ENCODE measurements around the gene RPS6KL1. TPM values are rescaled to one million over a fixed set of nuclear protein-coding genes. Genes with fewer than 3 reads are reported as not detected.

Gene RPS6KL1
- total RNA-seq, 1 donor from 2014 or later = 10.8 TPM

DNA sequence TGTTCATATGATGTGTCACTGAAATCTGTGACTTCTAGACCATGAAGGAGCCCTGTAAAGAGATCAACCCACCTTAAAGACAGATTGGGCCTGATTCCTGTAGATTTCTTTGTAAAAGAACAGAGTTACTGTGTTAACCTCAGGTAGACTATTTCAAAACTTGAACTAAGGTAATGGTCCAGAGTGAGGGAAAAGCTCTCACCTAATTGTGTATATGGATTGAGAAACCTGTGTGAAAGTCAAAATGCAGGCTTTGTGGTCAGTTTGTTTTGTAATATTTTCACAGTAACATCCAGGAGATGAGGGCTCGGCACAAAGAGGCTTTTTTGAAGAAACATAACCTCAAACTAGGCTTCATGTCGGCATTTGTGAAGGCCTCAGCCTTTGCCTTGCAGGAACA lies 25.0 kb downstream of the RPS6KL1 start:
- Mint-ChIP-seq H3K27me3 (ENCODE audit: low read depth) (no peaks in the 10 kb centered on the region), H3K9me3 (no peaks in the 10 kb centered on the region), H3K27ac (no peak overlapping the region), H3K4me1 (ENCODE audit: low read depth) (peaks cover 5% of the 10 kb centered on the region), H3K4me3 (ENCODE audit: low read depth) (no peak overlapping the region), H3K36me3 (ENCODE audit: low read depth) (peaks cover 94% of the 10 kb centered on the region)
- no peak for DNase-seq (ENCODE audit: low spot score)
- intact Hi-C loops (cut with micrococcal nuclease) = no loop called here

- intact Hi-C loops (cut with micrococcal nuclease) = no loop called here
- Mint-ChIP-seq H3K4me3 (ENCODE audit: low read depth) (no peak overlapping the region), H3K9me3 (no peaks in the 10 kb centered on the region), H3K27me3 (ENCODE audit: low read depth) (no peaks in the 10 kb centered on the region), H3K27ac (no peak overlapping the region), H3K4me1 (ENCODE audit: low read depth) (peaks cover 5% of the 10 kb centered on the region), H3K36me3 (ENCODE audit: low read depth) (peaks cover 94% of the 10 kb centered on the region)
- no peak for DNase-seq (ENCODE audit: low spot score)
These were observed 25.4 kb downstream of the RPS6KL1 start for GRCh38 chr14:74897642-74898041.

DNA sequence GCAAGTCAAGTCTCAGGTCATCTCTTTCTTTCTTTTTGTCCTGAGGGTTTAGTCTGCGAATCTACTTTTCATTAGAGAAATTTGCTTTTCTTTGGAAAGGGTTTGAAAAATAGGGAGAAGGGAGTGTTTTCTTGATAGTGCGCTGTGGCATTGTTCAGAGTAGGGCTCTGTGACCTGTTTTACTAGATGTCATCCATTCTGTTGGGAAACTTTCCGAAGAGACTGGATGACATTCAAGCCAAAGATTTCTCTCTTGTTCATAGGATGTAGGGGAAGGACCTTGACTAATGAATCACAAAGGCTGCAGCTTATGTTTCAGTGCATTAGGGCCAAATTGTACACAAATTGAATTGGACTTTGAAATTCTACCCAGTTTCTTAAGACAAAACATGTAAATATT lies 26.7 kb downstream of the RPS6KL1 start:
- H3K36me3 Mint-ChIP-seq (ENCODE audit: low read depth) = peaks cover 94% of the 10 kb centered on the region
- H3K27me3 Mint-ChIP-seq (ENCODE audit: low read depth) = no peaks in the 10 kb centered on the region
- H3K4me1 Mint-ChIP-seq (ENCODE audit: low read depth) = peaks cover 5% of the 10 kb centered on the region
- H3K4me3 Mint-ChIP-seq (ENCODE audit: low read depth) = no peak overlapping the region
- no peak overlapping the region for H3K27ac Mint-ChIP-seq
- intact Hi-C loops (cut with micrococcal nuclease) = no loop called here
- H3K9me3 Mint-ChIP-seq = no peaks in the 10 kb centered on the region
- DNase-seq (ENCODE audit: low spot score) = no peak

DNA sequence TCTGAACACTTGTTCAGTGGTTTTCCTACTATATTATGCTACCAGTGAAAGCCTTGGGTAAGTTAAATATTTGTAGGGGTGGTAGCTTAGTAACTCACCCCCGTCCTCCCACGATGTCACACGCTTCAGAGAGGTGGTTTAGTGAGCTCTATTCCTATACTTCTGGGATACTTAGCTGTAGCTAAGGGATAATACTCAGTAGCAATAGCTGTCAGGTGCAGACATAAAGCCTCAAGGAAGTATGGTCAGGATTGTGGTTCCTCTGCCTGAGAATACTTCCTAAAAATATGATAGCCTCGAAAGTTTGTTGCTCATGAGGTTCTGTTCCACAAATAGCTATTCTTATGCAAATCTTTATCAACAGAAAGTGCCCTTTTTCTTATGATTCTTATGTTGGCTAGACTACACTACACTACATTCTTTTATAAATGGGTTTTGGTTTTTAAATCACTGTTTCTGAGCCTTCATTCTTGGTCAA lies 29.4 kb downstream of the RPS6KL1 start:
- Mint-ChIP-seq H3K36me3 (ENCODE audit: low read depth) (peaks cover 92% of the 10 kb centered on the region), H3K27ac (no peak overlapping the region), H3K9me3 (no peaks in the 10 kb centered on the region), H3K27me3 (ENCODE audit: low read depth) (no peaks in the 10 kb centered on the region), H3K4me1 (ENCODE audit: low read depth) (peaks cover 5% of the 10 kb centered on the region), H3K4me3 (ENCODE audit: low read depth) (no peak overlapping the region)
- intact Hi-C loops (cut with micrococcal nuclease) = no loop called here
- DNase-seq (ENCODE audit: low spot score) = no peak

DNA sequence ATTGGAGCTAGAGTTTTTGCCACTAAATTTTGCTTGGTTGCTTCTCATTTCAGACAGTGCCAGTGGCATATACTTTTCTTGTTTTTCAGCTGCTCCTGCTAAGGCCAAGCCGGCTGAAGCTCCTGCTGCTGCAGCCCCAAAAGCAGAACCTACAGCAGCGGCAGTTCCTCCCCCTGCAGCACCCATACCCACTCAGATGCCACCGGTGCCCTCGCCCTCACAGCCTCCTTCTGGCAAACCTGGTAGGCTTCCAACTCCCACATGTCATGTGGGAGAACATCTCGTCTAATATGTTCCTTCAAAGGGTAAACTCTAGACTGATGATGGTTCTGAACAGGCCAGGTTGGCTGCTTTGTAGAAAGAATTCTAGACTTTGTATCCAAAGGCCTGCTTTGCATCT lies 30.3 kb downstream of the RPS6KL1 start:
- H3K27ac Mint-ChIP-seq = no peak overlapping the region

GRCh38 chr14:74891870-74892269 lies 31.2 kb downstream of the RPS6KL1 start:
- H3K27me3 Mint-ChIP-seq (ENCODE audit: low read depth) = no peaks in the 10 kb centered on the region
- H3K36me3 Mint-ChIP-seq (ENCODE audit: low read depth) = peaks cover 86% of the 10 kb centered on the region
- no peak overlapping the region for H3K27ac Mint-ChIP-seq
- no peaks in the 10 kb centered on the region for H3K9me3 Mint-ChIP-seq
- intact Hi-C loops (cut with micrococcal nuclease) = no loop called here
- H3K4me1 Mint-ChIP-seq (ENCODE audit: low read depth) = peaks cover 12% of the 10 kb centered on the region
- DNase-seq (ENCODE audit: low spot score) = no peak
- H3K4me3 Mint-ChIP-seq (ENCODE audit: low read depth) = no peak overlapping the region

More for the DNA sequence above, 30.3 kb downstream of the RPS6KL1 start:
- DNase-seq (ENCODE audit: low spot score) = no peak
- no peaks in the 10 kb centered on the region for H3K27me3 Mint-ChIP-seq (ENCODE audit: low read depth)
- intact Hi-C loops (cut with micrococcal nuclease) = no loop called here
- H3K4me1 Mint-ChIP-seq (ENCODE audit: low read depth) = peaks cover 11% of the 10 kb centered on the region
- H3K4me3 Mint-ChIP-seq (ENCODE audit: low read depth) = no peak overlapping the region
- H3K9me3 Mint-ChIP-seq = no peaks in the 10 kb centered on the region
- H3K36me3 Mint-ChIP-seq (ENCODE audit: low read depth) = peaks cover 93% of the 10 kb centered on the region

DNA sequence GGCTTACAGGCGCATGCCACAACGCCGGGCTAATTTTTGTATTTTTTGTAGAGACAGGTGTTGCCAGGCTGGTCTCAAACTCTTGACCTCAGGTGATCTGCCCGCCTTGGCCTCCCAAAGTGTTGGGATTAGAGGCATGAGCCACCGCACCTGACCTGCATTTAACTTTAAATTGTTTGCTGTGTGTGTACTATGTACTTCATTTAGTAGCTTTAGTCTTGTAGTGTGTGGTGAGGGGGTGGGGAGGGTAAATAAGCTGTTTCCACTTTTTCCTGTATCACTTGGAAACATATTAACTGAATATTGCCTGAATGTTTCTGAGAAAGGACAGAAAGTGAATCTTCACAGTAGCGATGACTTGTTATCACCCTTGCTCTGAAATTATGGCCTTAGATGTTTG lies 32.8 kb downstream of the RPS6KL1 start:
- peaks cover 23% of the 10 kb centered on the region for H3K4me1 Mint-ChIP-seq (ENCODE audit: low read depth)
- no peak for DNase-seq (ENCODE audit: low spot score)
- H3K4me3 Mint-ChIP-seq (ENCODE audit: low read depth) = no peak overlapping the region
- no peaks in the 10 kb centered on the region for H3K9me3 Mint-ChIP-seq
- H3K36me3 Mint-ChIP-seq (ENCODE audit: low read depth) = peaks cover 83% of the 10 kb centered on the region
- H3K27me3 Mint-ChIP-seq (ENCODE audit: low read depth) = no peaks in the 10 kb centered on the region
- intact Hi-C loops (cut with micrococcal nuclease) = no loop called here
- no peak overlapping the region for H3K27ac Mint-ChIP-seq

GRCh38 chr14:74888164-74889158 lies 34.6 kb downstream of the RPS6KL1 start:
- no peak for DNase-seq (ENCODE audit: low spot score)

DNA sequence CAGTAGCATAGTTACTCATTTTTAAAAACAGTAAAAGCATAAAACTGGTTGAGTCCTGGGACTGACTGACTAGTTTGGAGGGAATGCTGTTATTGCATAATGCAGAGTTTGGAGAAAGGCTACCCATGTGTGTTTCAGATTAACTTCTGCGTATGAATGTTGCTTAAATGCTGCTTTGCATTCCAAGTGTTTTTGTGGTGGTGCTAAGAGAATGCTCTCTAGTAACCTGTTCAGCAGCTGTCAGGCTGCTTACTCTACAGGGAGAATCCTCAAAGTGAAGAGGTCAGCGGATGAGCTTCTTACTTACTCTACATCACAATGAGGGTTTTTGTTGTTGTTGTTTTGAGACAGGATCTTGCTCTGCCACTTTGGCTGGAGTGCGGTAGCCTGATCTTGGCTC lies 37.1 kb downstream of the RPS6KL1 start:
- Mint-ChIP-seq H3K4me3 (ENCODE audit: low read depth) (no peak overlapping the region), H3K36me3 (ENCODE audit: low read depth) (peaks cover 70% of the 10 kb centered on the region), H3K4me1 (ENCODE audit: low read depth) (peaks cover 45% of the 10 kb centered on the region)

More at GRCh38 chr14:74888164-74889158, 34.6 kb downstream of the RPS6KL1 start:
- intact Hi-C loops (cut with micrococcal nuclease) = no loop called here
- Mint-ChIP-seq H3K9me3 (no peaks in the 10 kb centered on the region), H3K27ac (peak overlapping the region; percentile 26), H3K27me3 (ENCODE audit: low read depth) (no peaks in the 10 kb centered on the region), H3K36me3 (ENCODE audit: low read depth) (peaks cover 81% of the 10 kb centered on the region), H3K4me3 (ENCODE audit: low read depth) (no peak overlapping the region), H3K4me1 (ENCODE audit: low read depth) (peaks cover 33% of the 10 kb centered on the region)

GRCh38 chr14:74882103-74882920 lies 40.7 kb downstream of the RPS6KL1 start:
- Mint-ChIP-seq H3K27ac (peak overlapping the region; percentile 97), H3K9me3 (no peaks in the 10 kb centered on the region), H3K27me3 (ENCODE audit: low read depth) (no peaks in the 10 kb centered on the region), H3K4me1 (ENCODE audit: low read depth) (peaks cover 43% of the 10 kb centered on the region), H3K4me3 (ENCODE audit: low read depth) (peak overlapping the region; percentile 100), H3K36me3 (ENCODE audit: low read depth) (peaks cover 39% of the 10 kb centered on the region)
- no peak for DNase-seq (ENCODE audit: low spot score)
- intact Hi-C loops (cut with micrococcal nuclease) = loop anchor here (5.0 kb wide), 1 partner anchor 40 kb away; no protein-coding TSS in a partner anchor

More for the DNA sequence above, 37.1 kb downstream of the RPS6KL1 start:
- no peak for DNase-seq (ENCODE audit: low spot score)
- Mint-ChIP-seq H3K27ac (no peak overlapping the region), H3K27me3 (ENCODE audit: low read depth) (no peaks in the 10 kb centered on the region), H3K9me3 (no peaks in the 10 kb centered on the region)
- intact Hi-C loops (cut with micrococcal nuclease) = no loop called here

DNA sequence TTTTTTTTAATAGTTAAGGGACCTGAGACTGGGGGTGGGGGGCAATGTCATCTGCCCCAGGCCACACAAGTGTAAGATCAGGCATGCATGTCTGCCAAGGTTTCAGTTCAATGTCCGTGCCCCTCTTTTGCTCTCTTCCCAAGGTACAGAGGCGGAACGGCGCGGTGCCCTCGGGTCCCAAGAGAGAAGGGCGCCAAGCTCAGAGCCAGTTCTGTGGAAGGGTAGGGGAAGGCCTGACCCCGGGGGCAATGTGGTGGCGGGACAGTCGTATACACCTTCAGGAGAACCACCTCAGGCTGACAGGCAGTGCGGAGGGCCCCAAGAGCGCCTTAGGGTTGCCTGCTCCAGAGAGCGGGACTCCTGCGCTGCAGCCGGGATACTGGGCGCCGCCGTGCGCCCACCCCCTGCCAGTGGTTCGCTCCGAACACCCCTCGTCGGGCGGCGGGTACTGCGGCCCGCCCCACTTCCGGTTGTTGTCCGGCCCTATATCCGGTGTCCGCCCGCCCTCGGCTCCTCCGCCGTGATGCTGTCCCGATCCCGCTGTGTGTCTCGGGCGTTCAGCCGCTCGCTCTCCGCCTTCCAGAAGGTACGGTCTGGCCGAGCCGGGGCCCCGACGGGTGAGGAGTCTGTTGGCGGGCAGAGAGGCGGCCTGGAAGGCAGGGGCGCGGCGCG lies 41.5 kb downstream of the RPS6KL1 start, which contains the start of gene DLST:
DLST (plus strand) TSS at position 486 of the 672 bp plus-strand sequence; CDS start at position 524, 38 bp downstream.
- peaks cover 43% of the 10 kb centered on the region for H3K4me1 Mint-ChIP-seq (ENCODE audit: low read depth)
- peak within 1 kb of the TSS; percentile 97 for H3K27ac Mint-ChIP-seq
- peak within 1 kb of the TSS; percentile 100 for H3K4me3 Mint-ChIP-seq (ENCODE audit: low read depth)
- peaks cover 39% of the 10 kb centered on the region for H3K36me3 Mint-ChIP-seq (ENCODE audit: low read depth)
- intact Hi-C loops (cut with micrococcal nuclease) = loop anchor here (2.0 to 5.0 kb wide), 2 partner anchors 15 to 39 kb away; no protein-coding TSS in a partner anchor
- no peaks in the 10 kb centered on the region for H3K27me3 Mint-ChIP-seq (ENCODE audit: low read depth)
- H3K9me3 Mint-ChIP-seq = no peaks in the 10 kb centered on the region
- peak; percentile 84 for DNase-seq (ENCODE audit: low spot score)
